ENCODE measurements around the gene NDEL1.

DNA sequence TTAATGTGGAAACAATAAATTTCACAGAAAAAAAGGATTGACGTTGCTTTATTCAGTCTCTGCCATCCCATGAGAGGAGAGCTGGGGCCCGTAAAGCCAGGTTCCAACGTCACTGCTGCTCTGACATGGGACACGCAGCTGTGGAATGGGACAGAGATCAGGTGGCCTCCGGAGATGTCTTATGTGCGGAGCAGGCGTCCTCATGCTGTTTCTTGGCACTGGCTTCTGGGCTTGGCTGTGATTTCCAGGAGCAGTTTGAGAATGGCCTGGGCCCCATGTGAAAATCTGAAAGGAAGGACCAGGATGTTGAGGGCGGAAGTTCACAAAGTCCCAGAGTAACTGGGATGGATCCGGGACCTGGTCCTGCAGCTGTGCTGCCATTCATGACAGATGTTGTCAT, 32.4 kb downstream of the NDEL1 start:
- TF ChIP-seq, protein P1, sequence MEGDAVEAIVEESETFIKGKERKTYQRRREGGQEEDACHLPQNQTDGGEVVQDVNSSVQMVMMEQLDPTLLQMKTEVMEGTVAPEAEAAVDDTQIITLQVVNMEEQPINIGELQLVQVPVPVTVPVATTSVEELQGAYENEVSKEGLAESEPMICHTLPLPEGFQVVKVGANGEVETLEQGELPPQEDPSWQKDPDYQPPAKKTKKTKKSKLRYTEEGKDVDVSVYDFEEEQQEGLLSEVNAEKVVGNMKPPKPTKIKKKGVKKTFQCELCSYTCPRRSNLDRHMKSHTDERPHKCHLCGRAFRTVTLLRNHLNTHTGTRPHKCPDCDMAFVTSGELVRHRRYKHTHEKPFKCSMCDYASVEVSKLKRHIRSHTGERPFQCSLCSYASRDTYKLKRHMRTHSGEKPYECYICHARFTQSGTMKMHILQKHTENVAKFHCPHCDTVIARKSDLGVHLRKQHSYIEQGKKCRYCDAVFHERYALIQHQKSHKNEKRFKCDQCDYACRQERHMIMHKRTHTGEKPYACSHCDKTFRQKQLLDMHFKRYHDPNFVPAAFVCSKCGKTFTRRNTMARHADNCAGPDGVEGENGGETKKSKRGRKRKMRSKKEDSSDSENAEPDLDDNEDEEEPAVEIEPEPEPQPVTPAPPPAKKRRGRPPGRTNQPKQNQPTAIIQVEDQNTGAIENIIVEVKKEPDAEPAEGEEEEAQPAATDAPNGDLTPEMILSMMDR (IDR thresholded peaks at IDR 0.05; ENCODE audit: low read depth, low read length): no peak
- no peak for TF ChIP-seq EZH2phosphoT487 (IDR thresholded peaks at IDR 0.05; ENCODE audit: low read depth)
